Epithelial cell of esophagus (primary cell): ENCODE results near the gene MALT1.

Experiments used
- DNase-seq: peaks from one replicate; pipeline ENCODE4 v3.0.0; 2010; ENCODE audit warnings: low read depth
- H3K4me3 ChIP-seq: 2 replicates; pipeline ENCODE4 v1.5.1; 2011; ENCODE audit warnings: mild to moderate bottlenecking, low read length, control low read depth
- TF ChIP-seq, protein P1 (sequence below): IDR thresholded peaks from 2 replicates; pipeline ENCODE4 v1.5.1; 2011; ENCODE audit warnings: low read depth, mild to moderate bottlenecking, low read length, control low read depth, inconsistent platforms; ENCODE audit not compliant: insufficient read depth; ENCODE audit errors: missing control alignments

Gene MALT1

GRCh38 chr18:58796220-58796619 lies 125.0 kb downstream of the MALT1 start:
- TF ChIP-seq, protein P1, sequence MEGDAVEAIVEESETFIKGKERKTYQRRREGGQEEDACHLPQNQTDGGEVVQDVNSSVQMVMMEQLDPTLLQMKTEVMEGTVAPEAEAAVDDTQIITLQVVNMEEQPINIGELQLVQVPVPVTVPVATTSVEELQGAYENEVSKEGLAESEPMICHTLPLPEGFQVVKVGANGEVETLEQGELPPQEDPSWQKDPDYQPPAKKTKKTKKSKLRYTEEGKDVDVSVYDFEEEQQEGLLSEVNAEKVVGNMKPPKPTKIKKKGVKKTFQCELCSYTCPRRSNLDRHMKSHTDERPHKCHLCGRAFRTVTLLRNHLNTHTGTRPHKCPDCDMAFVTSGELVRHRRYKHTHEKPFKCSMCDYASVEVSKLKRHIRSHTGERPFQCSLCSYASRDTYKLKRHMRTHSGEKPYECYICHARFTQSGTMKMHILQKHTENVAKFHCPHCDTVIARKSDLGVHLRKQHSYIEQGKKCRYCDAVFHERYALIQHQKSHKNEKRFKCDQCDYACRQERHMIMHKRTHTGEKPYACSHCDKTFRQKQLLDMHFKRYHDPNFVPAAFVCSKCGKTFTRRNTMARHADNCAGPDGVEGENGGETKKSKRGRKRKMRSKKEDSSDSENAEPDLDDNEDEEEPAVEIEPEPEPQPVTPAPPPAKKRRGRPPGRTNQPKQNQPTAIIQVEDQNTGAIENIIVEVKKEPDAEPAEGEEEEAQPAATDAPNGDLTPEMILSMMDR: no peak
- H3K4me3 ChIP-seq: no peak overlapping the region
- no peak for DNase-seq

GRCh38 chr18:58800582-58800981 lies 129.3 kb downstream of the MALT1 start:
- no peak overlapping the region for H3K4me3 ChIP-seq
- TF ChIP-seq, protein P1: no peak
- DNase-seq: peak; percentile 87

GRCh38 chr18:58802959-58803358 lies 131.7 kb downstream of the MALT1 start:
- H3K4me3 ChIP-seq: no peak overlapping the region
- no peak for DNase-seq
- TF ChIP-seq, protein P1: no peak

DNA sequence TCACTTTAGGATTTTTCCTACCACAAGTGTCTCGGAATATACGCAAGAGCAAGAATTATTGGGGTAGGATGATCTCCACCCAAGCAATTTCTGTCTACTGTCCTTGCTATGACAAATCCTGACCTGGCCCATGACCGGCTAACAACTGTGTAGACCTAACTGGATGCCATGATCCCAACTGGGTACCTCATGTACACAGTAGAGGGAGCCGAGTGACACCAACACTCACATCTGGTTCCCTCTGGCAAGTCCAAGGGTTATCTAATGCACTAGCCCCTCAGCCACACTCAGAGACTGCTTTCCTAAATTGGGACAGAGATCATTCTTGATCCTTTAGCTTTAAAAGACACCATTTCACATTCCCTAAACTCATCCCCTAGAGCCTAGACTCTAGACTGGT lies 132.7 kb downstream of the MALT1 start:
- DNase-seq: no peak
- H3K4me3 ChIP-seq: no peak overlapping the region
- TF ChIP-seq, protein P1: no peak
